Liver (tissue), 9 donors: ENCODE results near the gene CXCL1. TPM values are rescaled to one million over a fixed set of nuclear protein-coding genes. Genes with fewer than 3 reads are reported as not detected.

Source experiments
- DNase-seq: peaks from one replicate; pipeline ENCODE4 v3.0.0-alpha.2; 2017; ENCODE audit warnings: low spot score
- H3K27ac ChIP-seq, 2 donors: one replicate each; pipeline ENCODE4 v1.7.0; 2013; ENCODE audit warnings: inconsistent platforms in 2 of 2, low read length in 2 of 2, control low read depth in 1 of 2, low read depth in 1 of 2, mild to moderate bottlenecking in 1 of 2
- H3K27me3 ChIP-seq, 4 donors: one replicate each; pipeline versions ENCODE4 v1.6.1 to v1.7.0; 2013; ENCODE audit warnings: low read length in 3 of 4, inconsistent platforms in 1 of 4, mild to moderate bottlenecking in 1 of 4, moderate library complexity in 1 of 4; ENCODE audit not compliant: control insufficient read depth in 4 of 4, insufficient read depth in 4 of 4
- H3K36me3 ChIP-seq, 4 donors: one replicate each; pipeline versions ENCODE4 v1.6.1 to v1.7.0; 2013; ENCODE audit warnings: low read length in 3 of 4, mild to moderate bottlenecking in 3 of 4, low read depth in 1 of 4, moderate library complexity in 1 of 4; ENCODE audit not compliant: control insufficient read depth in 4 of 4, insufficient read depth in 3 of 4
- H3K4me1 ChIP-seq, 4 donors: one replicate each; pipeline versions ENCODE4 v1.6.1 to v1.7.0; 2013; ENCODE audit warnings: low read length in 3 of 4, mild to moderate bottlenecking in 3 of 4, moderate library complexity in 1 of 4; ENCODE audit not compliant: control insufficient read depth in 4 of 4, insufficient read depth in 4 of 4
- H3K4me3 ChIP-seq, 3 donors: one replicate each; pipeline versions ENCODE4 v1.6.1 to v1.7.0; 2013; ENCODE audit warnings: low read length in 3 of 3, control low read depth in 1 of 3, low read depth in 1 of 3, mild to moderate bottlenecking in 1 of 3
- H3K9ac ChIP-seq, 2 donors: one replicate each; pipeline ENCODE4 v1.7.0; 2013; ENCODE audit warnings: low read length in 2 of 2, mild to moderate bottlenecking in 2 of 2, moderate library complexity in 2 of 2, control low read depth in 1 of 2, low read depth in 1 of 2
- H3K9me3 ChIP-seq, 4 donors: one replicate each; pipeline versions ENCODE4 v1.6.1 to v1.7.0; 2013; ENCODE audit warnings: low read length in 3 of 4; ENCODE audit not compliant: control insufficient read depth in 4 of 4
- ATF3 ChIP-seq: IDR thresholded peaks from 2 replicates; pipeline ENCODE4 v1.6.1; 2016; ENCODE audit warnings: antibody characterized with exemption
- CTCF ChIP-seq: fragments of 150-350 bp; IDR thresholded peaks from 2 replicates; pipeline ENCODE4 v1.5.1; 2017; ENCODE audit warnings: improper control_type of control experiment, low read depth, low read length; ENCODE audit not compliant: missing input control
- EGR1 ChIP-seq, 2 donors: IDR thresholded peaks; 2 replicates each; pipeline ENCODE4 v1.6.1; 2016 to 2018; ENCODE audit warnings: antibody characterized with exemption in 2 of 2, low read depth in 2 of 2
- FOXA1 ChIP-seq: IDR thresholded peaks from 2 replicates; pipeline ENCODE4 v1.6.1; 2016; ENCODE audit warnings: antibody characterized with exemption
- FOXA2 ChIP-seq: IDR thresholded peaks from 2 replicates; pipeline ENCODE4 v1.6.1; 2016; ENCODE audit warnings: antibody characterized with exemption
- GABPA ChIP-seq, 2 donors: IDR thresholded peaks in 1 of 2; conservative IDR thresholded peaks in 1 of 2; 2 replicates each; pipeline ENCODE4 v1.6.1; 2016; ENCODE audit warnings: antibody characterized with exemption in 2 of 2, mild to moderate bottlenecking in 1 of 2, moderate library complexity in 1 of 2
- HNF4A ChIP-seq, 2 donors: conservative IDR thresholded peaks; 2 replicates each; pipeline ENCODE4 v1.6.1; 2016; ENCODE audit warnings: antibody characterized with exemption in 2 of 2, mild to moderate bottlenecking in 2 of 2
- HNF4G ChIP-seq: IDR thresholded peaks from 2 replicates; pipeline ENCODE4 v1.6.1; 2016; ENCODE audit warnings: antibody characterized with exemption
- JUND ChIP-seq, 2 donors: IDR thresholded peaks; 2 replicates each; pipeline ENCODE4 v1.6.1; 2016; ENCODE audit warnings: antibody characterized with exemption in 2 of 2
- MAX ChIP-seq: IDR thresholded peaks from 2 replicates; pipeline ENCODE4 v1.6.1; 2016; ENCODE audit warnings: antibody characterized with exemption
- NR2F2 ChIP-seq: IDR thresholded peaks from 2 replicates; pipeline ENCODE4 v1.6.1; 2016; ENCODE audit warnings: antibody characterized with exemption
- RAD21 ChIP-seq, 2 donors: IDR thresholded peaks; 2 replicates each; pipeline ENCODE4 v1.6.1; 2016; ENCODE audit warnings: antibody characterized with exemption in 2 of 2, mild to moderate bottlenecking in 2 of 2
- REST ChIP-seq: IDR thresholded peaks from 2 replicates; pipeline ENCODE4 v1.6.1; 2016; ENCODE audit warnings: antibody characterized with exemption, mild to moderate bottlenecking
- RXRA ChIP-seq, 2 donors: IDR thresholded peaks; 2 replicates each; pipeline ENCODE4 v1.6.1; 2017 to 2018; ENCODE audit warnings: antibody characterized with exemption in 2 of 2, mild to moderate bottlenecking in 1 of 2
- SP1 ChIP-seq: IDR thresholded peaks from 2 replicates; pipeline ENCODE4 v1.6.1; 2018; ENCODE audit warnings: antibody characterized with exemption, mild to moderate bottlenecking
- TAF1 ChIP-seq: conservative IDR thresholded peaks from 2 replicates; pipeline ENCODE4 v1.6.1; 2016; ENCODE audit warnings: antibody characterized with exemption, mild to moderate bottlenecking
- YY1 ChIP-seq: IDR thresholded peaks from 2 replicates; pipeline ENCODE4 v1.6.1; 2016; ENCODE audit warnings: antibody characterized with exemption, mild to moderate bottlenecking
- ZBTB33 ChIP-seq: IDR thresholded peaks from 2 replicates; pipeline ENCODE4 v1.6.1; 2016; ENCODE audit warnings: antibody characterized with exemption
- WGBS: extraction: QIAGEN DNeasy Blood & Tissue Kit; methylation state at CpG from one replicate; pipeline ENCODE4 v1.1.7; 2013; 5-methylcytosine and 5-hydroxymethylcytosine counted together
- polyA plus RNA-seq, 2 donors: library from polyadenylated mRNA; stranded (reverse) in 1 of 2; unstranded in 1 of 2; fragments of 200-250 nt in 1 of 2; fragments of >200 nt in 1 of 2; fragmentation: Nextera tagmentation in 1 of 2; extraction: Ambion mirVana in 1 of 2; gene quantifications; one replicate each; pipeline versions ENCODE4 v1.2.1 to v1.2.3, GENCODE V29; 2013 to 2015
- total RNA-seq, 2 donors: library from RNA; depleted of rRNA; stranded (reverse); fragments of >200 nt; gene quantifications; one replicate each; pipeline ENCODE4 v1.2.3, GENCODE V29; 2014
- donor health status: healthy.
- donor health status: healthy.
- donor health status: healthy.
- donor health status: healthy.
- donor health status: healthy.

The CXCL1 gene
- total and polyA plus RNA-seq, 4 donors, result 0.97 to 4.2 (median 2.8) TPM; not detected in 1

GRCh38 chr4:73902038-73902637 is 32.9 kb downstream of the CXCL1 start (continued):
- TF ChIP-seq YY1 (no peak), CTCF (no peak), JUND (IDR thresholded peaks at IDR 0.05) (no peak)

GRCh38 chr4:73902817-73903547 is 33.8 kb downstream of the CXCL1 start:
- H3K27ac ChIP-seq, result no peak overlapping the region
- H3K9ac ChIP-seq, result no peak overlapping the region
- 70% methylated on average over 3 of the region's 3 CpGs for WGBS
- no peaks in the 10 kb centered on the region for H3K36me3 ChIP-seq
- H3K9me3 ChIP-seq, result no peaks in the 10 kb centered on the region
- peaks cover 0 to 2% (median 0%) of the 10 kb centered on the region in 4 donors for H3K27me3 ChIP-seq
- TF ChIP-seq RXRA (IDR thresholded peaks at IDR 0.05), result no peak
- TF ChIP-seq HNF4A (conservative IDR thresholded peaks at IDR 0.05), result no peak
- TF ChIP-seq TAF1, result no peak
- no peak for TF ChIP-seq YY1
- no peak for TF ChIP-seq ATF3
- no peak for TF ChIP-seq FOXA2
- no peak for TF ChIP-seq REST
- no peak for TF ChIP-seq CTCF
- TF ChIP-seq RAD21 (IDR thresholded peaks at IDR 0.05), result no peak
- no peak for TF ChIP-seq GABPA (IDR thresholded peaks at IDR 0.05 in 1 of 2, conservative IDR thresholded peaks at IDR 0.05 in 1 of 2)
- no peak for TF ChIP-seq NR2F2
- no peak for TF ChIP-seq ZBTB33
- no peak for TF ChIP-seq SP1
- TF ChIP-seq MAX, result no peak
- TF ChIP-seq JUND (IDR thresholded peaks at IDR 0.05), result no peak
- no peak for TF ChIP-seq HNF4G
- no peak for TF ChIP-seq FOXA1
- no peak for TF ChIP-seq EGR1 (IDR thresholded peaks at IDR 0.05; ENCODE audit: low read depth in 2 of 2)
- H3K4me1 ChIP-seq, result no peaks in the 10 kb centered on the region
- no peak overlapping the region for H3K4me3 ChIP-seq
- no peak for DNase-seq
